ENCODE measurements around the gene SALL1. TPM values are rescaled to one million over a fixed set of nuclear protein-coding genes. Genes with fewer than 3 reads are reported as not detected.

Gene SALL1
- total RNA-seq, 1 experiment from 2014 or later, result not detected

- TF ChIP-seq REST (IDR thresholded peaks at IDR 0.05; ENCODE audit: insufficient read depth in 1 of 2, low read depth in 2 of 2, low read length in 1 of 2), result no peak
- no peak for TF ChIP-seq TCF7L2 (IDR thresholded peaks at IDR 0.05; ENCODE audit: low read depth, low read length)
- TF ChIP-seq POLR2AphosphoS5 (IDR thresholded peaks at IDR 0.05; ENCODE audit: low read depth, low read length), result no peak
- no peak for TF ChIP-seq SIN3A (IDR thresholded peaks at IDR 0.05; ENCODE audit: borderline replicate concordance, insufficient read depth, low read depth, low read length)
- no peak for TF ChIP-seq CTCF (IDR thresholded peaks at IDR 0.05)
- Histone ChIP-seq H3K4me3 (ENCODE audit: low read depth in 2 of 2, low read length in 2 of 2) (no peak overlapping the region), H3K9me3 (ENCODE audit: control insufficient read depth, insufficient read depth, low read depth, low read length) (no peaks in the 10 kb centered on the region), H3K27me3 (ENCODE audit: control insufficient read depth, insufficient read depth, low read length) (no peaks in the 10 kb centered on the region), H3K4me1 (ENCODE audit: control insufficient read depth, insufficient read depth, low read length) (no peaks in the 10 kb centered on the region), H3K36me3 (ENCODE audit: control insufficient read depth, insufficient read depth, low read length) (no peaks in the 10 kb centered on the region), H3K27ac (ENCODE audit: low read length) (no peak overlapping the region)
- intact Hi-C loops (cut with micrococcal nuclease; ENCODE audit: unreplicated experiment), result no loop called here
- ATAC-seq (no peak), DNase-seq (ENCODE audit: low read depth, low spot score) (no peak)
- CTCF ChIA-PET, result no interaction called here
- POLR2A ChIA-PET, result no interaction called here
- in situ Hi-C loops (cut with HindIII; ENCODE audit: low pct_unique_long_range_greater_than_20kb, low sequenced_read_pairs), result no loop called here
- no TSS peak for BruUV-seq (replicated peaks)
Measured at GRCh38 chr16:51144203-51144602, 6.9 kb downstream of the SALL1 start.

GRCh38 chr16:51143196-51143977, 7.7 kb downstream of the SALL1 start:
- intact Hi-C loops (cut with micrococcal nuclease; ENCODE audit: unreplicated experiment), result no loop called here
- H3K4me3 ChIP-seq (ENCODE audit: low read depth in 2 of 2, low read length in 2 of 2), result no peak overlapping the region
- no peak for TF ChIP-seq POLR2AphosphoS5 (IDR thresholded peaks at IDR 0.05; ENCODE audit: low read depth, low read length)
- no peak for TF ChIP-seq TCF7L2 (IDR thresholded peaks at IDR 0.05; ENCODE audit: low read depth, low read length)
- TF ChIP-seq CTCF (IDR thresholded peaks at IDR 0.05), result no peak
- DNase-seq (ENCODE audit: low read depth, low spot score) (no peak), ATAC-seq (no peak)
- no TSS peak for BruUV-seq (replicated peaks)
- in situ Hi-C loops (cut with HindIII; ENCODE audit: low pct_unique_long_range_greater_than_20kb, low sequenced_read_pairs), result no loop called here
- no peaks in the 10 kb centered on the region for H3K9me3 ChIP-seq (ENCODE audit: control insufficient read depth, insufficient read depth, low read depth, low read length)
- no peaks in the 10 kb centered on the region for H3K4me1 ChIP-seq (ENCODE audit: control insufficient read depth, insufficient read depth, low read length)
- no peaks in the 10 kb centered on the region for H3K36me3 ChIP-seq (ENCODE audit: control insufficient read depth, insufficient read depth, low read length)
- H3K27ac ChIP-seq (ENCODE audit: low read length), result no peak overlapping the region
- ChIA-PET POLR2A (no interaction called here), CTCF (no interaction called here)
- no peaks in the 10 kb centered on the region for H3K27me3 ChIP-seq (ENCODE audit: control insufficient read depth, insufficient read depth, low read length)
